Activated CD8-positive, alpha-beta memory T cell treated with anti-CD3 and anti-CD28 coated beads, Interleukin-2, amount 50 U/mL, for 1 hour (primary cell): ENCODE results near the gene MARVELD3.

ENCODE experiments used
- DNase-seq: peaks from one replicate; pipeline ENCODE4 v3.0.0-alpha.2; 2020; ENCODE audit errors: extremely low read depth

Gene MARVELD3

DNA sequence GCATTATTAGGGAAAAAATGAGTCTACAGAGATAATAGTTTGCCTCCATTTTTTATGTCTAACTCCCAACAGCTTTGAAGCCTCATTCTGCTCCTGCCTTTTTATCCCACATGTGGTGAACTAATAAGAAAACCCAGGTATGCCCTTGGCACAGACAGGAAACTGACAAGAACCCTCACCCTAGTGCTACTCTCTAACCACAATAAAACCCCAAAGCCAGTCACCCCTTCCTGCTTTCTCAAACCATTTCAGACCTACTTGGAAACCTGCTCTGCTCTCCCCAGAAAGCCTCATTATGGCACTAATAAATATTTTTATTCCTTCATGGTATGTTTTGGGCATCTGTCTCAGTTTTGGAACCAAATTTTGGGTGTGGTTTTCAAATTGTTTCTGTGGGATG is 3.9 kb upstream of the MARVELD3 start:
- no peak for DNase-seq

DNA sequence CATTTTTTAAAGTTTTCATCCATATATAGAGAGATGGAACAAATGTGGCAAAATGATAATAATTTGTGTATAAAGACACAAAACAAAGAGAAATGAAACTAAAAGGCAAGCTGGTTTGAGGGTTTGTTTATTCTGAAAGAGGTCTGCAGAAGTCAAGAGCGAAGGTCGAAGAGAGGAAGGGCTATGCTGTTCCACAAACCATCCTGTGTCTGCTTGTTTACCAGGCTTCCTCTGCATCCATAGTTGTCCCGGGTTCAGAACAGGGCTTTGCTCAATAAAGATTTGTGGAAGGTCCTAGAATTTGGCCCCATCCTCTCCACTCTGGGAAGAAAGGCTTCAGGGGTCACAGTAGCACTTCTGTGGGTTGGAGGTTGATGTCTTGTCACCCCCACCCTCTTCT is 2.4 kb upstream of the MARVELD3 start:
- DNase-seq, result no peak

DNA sequence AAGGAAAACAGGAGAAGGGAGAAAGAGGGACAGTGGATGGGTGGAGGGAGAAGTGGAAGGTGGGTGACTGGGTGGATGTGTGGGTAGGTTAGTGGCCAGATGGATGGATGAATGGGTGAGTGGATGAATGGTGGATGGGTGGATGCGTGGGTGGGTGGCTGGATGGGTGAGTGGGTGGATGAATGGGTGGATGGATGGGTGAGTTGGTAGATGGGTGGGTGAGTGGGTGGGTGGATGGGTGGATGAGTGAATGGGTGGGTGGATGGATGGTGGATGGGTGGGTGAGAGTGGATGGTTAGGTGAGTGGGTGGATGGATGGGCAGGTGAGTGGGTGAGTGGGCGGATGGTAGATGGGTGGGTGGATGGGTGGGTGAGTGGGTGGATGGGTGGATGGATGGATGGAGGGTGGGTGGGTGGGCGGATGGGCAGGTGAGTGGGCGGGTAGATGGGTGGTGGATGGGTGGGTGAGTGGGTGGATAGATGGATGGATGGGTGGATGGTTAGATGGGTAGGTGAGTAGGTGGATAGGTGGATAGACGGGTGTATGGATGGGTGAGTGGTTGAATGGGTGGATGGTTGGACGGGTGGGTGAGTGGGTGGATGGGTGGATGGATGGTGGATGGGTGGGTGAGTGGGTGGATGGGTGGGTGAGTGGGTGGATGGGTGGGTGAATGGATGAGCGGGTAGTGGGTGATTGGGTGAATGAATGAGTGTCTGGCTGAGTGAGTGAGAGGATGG is 702 bp upstream of the MARVELD3 start:
- DNase-seq, result no peak

DNA sequence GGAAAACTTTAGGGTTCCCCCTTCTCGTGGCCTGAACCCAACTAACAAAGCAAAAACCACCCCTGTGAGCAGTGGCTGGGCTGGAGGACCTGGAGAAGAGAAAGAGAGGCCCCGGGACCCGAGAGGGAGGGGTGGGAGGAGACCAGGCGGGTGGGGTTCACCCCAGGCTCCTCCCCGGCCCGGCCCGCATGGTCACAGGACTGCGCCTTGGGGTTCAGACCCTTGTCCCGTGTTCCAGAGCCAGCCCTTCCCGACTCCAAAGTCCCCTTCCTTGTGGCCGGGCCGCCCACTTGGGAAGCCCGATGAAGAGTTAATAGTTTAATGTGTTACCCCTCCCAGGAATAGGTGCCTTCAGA is 852 bp downstream of the MARVELD3 start:
- DNase-seq, result no peak

DNA sequence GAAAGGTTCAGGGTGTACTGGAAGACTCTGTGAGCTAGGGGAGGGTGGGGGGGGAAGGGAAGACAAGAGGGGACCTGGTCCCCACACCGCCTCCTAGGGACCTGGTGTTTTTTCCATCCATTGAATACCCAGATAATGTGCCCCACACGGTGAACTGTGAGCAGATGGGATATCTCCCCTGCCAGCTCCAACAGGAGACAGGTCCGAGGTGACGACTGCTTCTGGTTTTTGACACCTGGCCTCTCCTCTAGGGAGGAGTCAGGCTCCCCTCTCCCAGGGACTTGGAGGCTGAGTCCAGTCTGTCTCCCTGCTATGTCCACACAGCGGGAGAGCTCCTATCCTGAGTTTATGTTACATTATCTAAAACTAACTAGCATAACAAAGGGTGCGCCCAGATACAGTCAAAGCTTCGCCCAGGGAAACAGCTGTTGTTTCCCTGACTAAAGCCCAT is 1.8 kb downstream of the MARVELD3 start:
- DNase-seq, result no peak

DNA sequence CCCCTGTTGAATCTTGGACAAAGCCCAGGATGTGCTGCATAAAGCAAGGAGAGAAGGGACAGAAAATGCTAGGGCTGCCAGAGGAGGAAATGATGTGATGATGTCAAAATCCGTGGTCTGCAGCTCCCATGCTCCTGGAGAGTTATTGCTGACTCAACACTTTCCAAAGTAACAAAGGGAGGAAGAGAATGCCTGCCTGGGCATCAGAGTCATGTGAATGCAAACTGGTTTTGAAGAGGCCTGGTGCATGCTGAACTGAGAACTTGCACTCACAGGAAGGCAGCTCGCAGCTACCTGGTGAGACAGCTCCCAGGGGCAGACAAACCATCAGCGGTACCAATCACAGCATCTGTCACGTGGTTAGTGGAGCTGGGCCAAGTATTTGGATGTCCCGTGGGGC is 2.8 kb downstream of the MARVELD3 start:
- DNase-seq, result no peak

DNA sequence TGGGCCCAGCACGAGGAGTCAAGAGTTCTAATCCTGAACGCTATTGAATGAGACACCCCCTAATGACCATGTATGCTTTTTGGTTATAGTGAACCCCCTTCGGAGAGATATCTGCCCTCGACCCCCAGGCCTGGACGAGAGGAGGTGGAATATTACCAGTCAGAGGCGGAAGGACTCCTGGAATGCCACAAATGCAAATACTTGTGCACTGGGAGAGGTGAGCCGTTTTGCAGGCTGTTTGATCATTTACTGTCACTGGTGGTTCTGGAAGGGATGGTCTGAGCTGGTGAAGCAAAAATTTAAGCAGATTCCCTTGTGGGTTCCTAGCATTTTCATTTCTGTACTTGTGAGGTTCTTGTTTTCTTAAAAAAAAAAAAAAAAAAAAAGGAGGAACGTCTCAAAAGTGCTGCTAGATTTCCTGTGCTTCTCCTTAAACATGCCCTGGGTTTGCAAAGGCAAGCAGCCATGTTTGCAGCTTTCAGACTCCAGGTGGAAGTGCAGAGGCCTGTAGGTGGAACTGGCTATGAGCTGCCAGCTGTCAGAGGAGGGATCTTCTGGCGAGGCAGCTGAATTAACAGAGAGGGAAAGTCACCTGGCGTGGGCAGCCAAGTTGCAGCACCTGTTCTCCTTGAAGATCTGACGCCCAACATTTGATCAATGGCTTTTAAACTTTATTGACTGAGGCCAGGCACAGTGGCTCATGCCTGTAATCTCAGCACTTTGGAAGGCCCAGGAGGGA is 3.5 kb downstream of the MARVELD3 start:
- no peak for DNase-seq

DNA sequence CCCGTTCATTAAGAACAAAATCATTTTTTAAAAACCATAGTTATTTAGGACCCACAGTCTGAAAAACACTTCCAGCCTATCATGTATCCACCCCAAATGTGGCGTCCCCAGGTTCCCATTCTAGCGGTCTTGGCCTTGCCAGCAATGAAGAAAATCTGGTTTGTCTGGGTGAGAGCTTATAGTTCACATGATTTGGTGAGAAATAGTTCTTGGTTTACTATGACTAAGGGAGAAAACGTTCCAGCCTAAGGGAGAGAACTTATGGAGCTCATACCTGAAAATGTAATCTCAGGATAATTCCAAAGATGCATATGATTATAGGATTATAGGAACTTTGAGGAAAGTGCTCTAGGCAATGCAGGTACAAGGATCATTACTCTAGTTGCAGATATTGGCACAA is 4.8 kb downstream of the MARVELD3 start:
- no peak for DNase-seq

DNA sequence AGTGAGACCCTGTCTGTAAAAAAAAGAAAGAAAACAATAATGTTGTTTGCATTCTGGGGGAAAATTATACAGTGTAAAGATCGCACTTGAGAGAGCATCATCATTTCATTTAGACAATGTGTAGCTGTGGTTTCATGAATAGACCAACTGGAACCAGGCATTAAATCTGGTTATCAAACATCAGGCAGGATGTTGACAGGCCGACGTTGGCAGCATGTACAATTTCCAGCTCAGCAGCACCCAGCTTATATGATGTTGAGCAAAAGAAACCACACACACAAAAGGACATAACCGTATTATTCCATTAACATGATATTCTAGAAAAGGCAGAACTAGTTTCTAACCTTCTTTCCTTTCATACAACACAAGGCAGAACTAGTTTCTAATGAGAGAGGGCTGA is 5.8 kb downstream of the MARVELD3 start:
- DNase-seq, result no peak

DNA sequence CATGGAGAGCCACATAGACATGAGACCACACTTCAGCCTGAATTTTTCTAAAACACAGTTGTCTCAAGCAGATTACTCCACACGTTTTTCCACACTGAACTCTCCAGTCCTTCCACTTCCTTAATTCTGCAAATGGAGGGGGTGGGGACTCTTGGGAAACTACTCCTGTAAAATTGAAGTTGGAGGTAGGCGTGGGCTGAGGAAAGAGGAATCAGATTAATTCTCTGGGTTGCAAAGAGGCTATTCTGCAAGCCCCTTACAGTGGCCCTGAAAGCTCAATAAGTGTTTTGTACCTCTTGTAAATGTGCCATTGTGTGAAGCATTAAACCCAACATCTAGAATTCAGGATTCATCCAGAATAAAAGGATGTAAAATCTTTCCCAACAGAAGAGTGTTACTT is 9.6 kb downstream of the MARVELD3 start:
- DNase-seq, result no peak

DNA sequence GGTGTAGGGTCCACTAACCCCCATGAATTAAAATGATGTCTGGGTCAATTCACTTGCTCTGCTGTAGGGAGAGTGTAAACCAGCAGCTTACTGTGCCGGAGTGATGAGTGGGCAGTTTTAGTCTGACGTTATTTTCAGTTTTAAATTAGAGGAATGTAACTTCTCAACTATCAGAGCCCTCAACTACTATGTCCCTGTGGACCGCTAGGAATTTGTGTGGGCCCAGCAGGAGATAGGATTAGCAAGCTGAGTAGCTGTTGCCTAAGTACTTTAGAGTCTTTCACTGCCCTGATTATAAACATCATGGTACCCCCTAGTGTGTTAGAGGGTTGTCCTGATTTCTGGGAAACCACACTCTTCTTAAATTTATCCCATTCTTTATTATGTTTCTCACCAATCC is 11.4 kb downstream of the MARVELD3 start:
- no peak for DNase-seq

DNA sequence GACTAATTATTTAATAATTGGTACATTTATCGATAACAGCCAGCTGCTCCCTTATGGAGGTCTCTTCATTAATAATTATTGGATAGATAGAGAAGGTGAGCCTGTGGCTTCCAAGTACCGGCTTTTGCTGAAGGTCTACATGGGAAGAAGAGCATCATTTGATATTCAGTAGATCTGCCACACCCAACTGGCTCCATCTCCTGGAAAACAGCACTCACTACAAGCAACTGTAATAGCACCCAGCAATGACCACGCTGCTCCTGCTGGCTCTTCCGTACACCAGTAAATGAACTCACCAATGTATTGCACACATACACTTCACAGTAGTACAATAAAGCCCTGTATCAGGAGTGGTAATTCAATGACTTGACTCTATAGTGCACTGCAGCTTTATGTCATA is 19.5 kb downstream of the MARVELD3 start:
- no peak for DNase-seq

DNA sequence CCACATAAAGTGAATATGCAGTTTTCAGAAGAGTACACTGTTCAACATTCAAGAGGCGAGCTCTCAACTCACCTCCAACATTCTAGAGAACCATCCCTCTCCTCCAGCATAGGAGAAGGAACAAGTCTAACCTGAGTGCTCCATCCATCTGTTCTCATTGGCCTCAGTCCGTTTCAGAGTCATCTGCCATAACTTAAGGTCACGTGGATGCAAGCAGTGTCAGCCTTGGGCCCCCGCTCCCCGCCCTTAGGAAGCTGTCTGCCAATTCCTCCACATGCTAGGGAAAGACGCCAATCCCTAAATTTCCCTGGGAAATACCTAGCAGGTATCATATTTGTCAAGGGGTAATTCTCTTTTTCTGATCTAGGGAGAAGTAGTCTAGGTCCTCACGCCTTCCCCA is 21.4 kb downstream of the MARVELD3 start:
- DNase-seq, result no peak

DNA sequence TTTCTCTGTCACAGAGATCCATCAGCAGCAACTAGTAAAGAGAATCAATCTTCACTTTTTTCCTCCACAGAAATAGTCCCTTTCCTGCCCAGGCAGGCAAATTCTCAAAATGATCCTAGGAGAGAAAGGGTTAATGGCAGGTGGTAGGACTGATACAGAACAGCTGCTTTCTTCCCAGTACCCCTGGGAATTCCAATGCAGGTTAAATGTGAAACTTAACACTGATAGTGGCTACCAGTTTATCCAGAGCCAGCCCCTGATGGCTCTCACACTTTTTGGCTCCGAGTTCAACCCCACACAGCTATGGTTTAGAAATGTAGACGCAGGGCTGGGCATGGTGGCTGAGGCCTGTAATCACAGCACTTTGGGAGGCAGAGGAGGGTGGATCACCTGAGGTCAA is 22.2 kb downstream of the MARVELD3 start:
- no peak for DNase-seq

DNA sequence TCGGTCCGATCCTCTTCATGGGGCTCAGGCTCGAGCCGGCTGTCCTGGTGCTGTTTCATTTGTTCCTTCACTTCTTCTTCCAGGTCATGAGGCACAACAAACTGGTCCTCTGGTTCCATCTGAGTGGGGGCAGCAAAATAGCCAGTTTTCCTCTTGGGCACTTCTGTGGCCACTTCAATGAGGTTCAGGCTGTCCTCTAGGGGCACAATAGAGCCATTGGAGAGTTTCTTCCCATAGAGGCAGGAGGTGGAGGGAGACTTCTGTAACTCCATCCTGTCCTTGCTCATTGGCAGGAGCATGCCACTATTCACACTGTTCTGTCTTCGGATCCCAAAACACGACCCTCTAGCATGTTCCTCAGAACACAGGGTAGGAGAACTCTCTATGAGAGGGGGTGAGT is 22.9 kb downstream of the MARVELD3 start:
- DNase-seq, result no peak

DNA sequence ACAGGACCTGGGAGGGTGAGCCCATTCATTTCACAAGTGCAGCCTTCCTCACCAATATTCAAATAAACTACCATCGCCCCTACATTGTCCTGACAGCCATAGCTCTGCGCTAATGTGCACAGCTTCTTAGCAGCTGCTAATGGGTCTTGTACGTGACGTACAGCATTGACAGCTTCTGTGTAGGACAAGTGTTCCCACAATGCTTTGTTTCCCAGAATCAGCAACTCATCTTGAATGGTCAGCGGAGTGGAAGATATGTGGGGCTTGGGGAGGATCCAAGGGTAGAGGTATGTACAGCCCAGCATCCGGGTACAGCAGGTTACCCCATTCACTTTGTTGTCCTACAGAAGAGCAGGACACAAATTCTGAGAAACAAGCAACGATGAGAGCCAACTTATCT is 23.7 kb downstream of the MARVELD3 start:
- DNase-seq, result no peak

DNA sequence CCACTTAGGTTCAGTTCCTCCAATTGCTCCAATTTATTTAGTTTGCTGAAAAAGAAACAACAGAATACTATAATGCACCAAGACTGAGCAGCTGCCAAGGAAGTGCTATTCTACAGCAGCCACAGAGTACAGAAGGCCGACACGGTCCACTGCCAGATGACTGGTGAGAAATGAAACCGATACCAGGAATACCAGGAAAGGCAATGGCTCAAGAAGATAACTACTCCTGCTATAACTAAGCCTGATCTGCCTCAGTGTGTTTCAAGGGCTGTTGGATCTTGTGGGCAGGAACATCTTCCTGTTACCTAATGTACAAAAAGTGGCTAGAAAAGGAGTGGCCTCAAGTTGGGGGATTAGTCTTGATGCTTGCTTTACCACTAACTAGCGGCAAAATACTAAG is 32.8 kb downstream of the MARVELD3 start:
- no peak for DNase-seq

DNA sequence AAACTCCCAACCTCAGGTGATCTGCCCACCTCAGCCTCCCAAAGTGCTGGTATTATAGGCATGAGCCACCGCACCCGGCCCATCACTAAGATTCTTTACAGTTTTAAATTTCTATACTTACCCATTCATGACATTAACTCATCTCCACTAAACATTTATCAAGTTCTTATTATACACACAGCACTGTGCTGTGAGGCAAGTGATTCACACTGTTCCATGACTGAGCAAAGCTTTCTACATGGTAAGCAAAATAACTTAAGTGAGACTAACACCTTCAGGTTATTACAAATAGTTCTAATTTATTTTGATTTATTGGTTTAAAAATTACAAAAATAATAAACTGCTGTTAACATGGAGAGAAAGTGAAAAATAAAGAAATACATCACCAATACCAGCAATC is 33.5 kb downstream of the MARVELD3 start:
- no peak for DNase-seq

DNA sequence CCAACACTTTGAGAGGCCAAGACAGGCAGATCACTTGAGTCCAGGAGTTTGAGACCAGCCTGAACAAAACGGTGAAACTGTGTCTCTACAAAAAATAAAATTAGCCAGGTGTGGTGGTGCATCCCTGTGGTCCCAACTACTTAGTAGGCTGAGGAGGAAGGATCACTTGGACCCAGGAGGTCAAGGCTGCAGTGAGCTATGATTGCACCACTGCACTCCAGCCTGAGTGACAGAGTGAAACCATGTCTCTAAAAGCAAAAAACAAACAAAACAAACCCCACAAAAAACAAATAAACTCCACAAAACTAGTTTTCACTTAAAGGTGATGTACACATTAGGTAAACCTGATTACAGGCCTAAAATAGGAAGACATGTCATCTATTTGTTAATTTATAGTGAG is 40.3 kb downstream of the MARVELD3 start:
- DNase-seq, result no peak

DNA sequence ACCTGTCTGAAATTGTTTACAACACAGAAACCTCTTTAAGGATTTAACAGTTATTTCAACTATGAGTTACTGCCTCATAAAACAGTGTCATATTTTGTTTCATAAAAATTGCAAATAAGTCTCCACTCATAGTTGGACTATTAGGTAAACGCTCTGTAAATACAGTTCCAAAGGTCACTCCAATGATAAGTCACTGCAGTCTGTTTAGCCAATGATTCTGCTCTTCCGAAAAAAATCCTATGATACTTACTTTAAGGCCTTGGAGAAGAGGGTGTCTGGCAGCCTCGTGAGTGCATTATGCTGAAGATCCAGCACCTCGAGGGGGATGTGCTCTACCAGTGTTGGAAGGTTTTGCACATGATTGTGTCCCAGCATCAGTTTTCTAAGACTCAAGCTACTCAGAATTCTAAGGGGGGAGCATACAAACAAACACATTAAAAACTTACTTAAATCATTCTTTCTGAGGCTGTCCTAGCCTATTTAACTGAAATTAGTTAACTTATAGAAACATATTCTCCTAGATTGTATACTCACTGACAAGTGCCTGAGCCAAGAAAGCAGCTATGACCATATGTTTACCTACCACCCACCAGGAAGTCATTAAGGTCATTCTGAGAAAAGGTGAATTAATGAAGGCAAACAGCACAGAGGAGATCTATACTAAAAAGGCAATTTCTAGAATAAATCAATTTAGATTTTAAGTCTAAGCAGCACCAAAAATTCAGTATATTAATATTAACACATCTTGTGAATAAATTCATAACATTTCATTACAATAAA is 41.1 kb downstream of the MARVELD3 start:
- DNase-seq, result no peak

DNA sequence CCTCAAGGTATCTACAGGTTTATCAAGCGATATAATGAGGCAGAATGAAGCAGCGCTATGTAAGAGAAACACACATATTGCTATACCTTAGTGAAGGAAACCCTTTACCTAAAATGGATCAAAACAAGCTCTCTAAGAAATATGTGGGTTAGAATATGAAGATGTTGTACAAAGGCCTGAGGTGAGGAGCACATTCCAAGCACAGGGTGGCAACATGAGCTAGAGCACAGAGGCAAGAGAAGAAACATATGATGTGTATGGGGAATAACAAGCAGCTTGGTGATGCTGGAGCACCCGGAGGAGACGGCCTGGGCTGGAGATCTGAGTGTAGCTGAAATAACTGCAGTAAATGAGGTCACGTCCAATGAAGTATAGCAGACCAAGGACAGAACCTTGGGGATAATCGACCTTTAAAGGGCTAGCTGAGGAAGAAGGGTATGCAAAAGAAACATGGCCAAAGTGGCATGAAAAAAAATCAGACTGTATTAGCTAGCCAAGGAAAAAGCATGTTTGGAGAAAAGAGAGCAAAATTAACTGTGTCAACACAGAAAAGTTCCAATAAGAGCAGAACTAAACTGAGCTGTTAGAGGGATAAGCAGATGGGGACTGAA is 44.0 kb downstream of the MARVELD3 start:
- no peak for DNase-seq

DNA sequence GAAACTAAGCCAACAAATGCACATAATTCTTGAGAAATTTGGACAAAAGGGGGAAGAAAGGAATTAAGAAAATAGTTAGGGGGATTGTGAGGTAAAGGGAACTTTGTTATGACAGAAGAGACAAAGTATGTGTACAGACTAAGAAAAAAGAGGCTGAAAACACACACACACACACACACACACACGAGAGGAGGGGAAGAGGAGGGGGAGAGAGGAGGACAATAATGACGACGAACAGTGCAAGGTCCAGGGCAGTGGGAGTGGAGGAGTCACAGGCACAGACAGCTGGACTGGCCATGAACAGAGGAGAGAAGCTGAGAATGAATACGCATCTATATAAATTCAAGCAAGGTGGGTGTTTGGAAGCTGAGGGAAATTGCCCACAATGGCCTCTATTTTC is 44.6 kb downstream of the MARVELD3 start:
- no peak for DNase-seq
